Myocyte (in vitro differentiated cells): Measurements from ENCODE around the gene TNK2. TPM values are rescaled to one million over a fixed set of nuclear protein-coding genes. Genes with fewer than 3 reads are reported as not detected.

Experiments used
- DNase-seq: peaks from one replicate; pipeline ENCODE4 v3.0.0-alpha.2; 2012; ENCODE audit warnings: low read depth
- total RNA-seq: library from RNA; depleted of rRNA; stranded (reverse); fragments of >200 nt; gene quantifications from 2 replicates; pipeline ENCODE4 v1.2.3, GENCODE V29; 2014

TNK2 gene
- total RNA-seq, 1 donor from 2014 or later: 53.5 TPM

- peak; percentile 98 for DNase-seq
Measured at GRCh38 chr3:195886181-195887141, 21.9 kb downstream of the TNK2 start.

GRCh38 chr3:195885036-195885891 is 23.1 kb downstream of the TNK2 start:
- DNase-seq: peak; percentile 100

GRCh38 chr3:195884691-195885035 is 23.7 kb downstream of the TNK2 start:
- no peak for DNase-seq

- DNase-seq: no peak
Measured at GRCh38 chr3:195883801-195884200, 24.6 kb downstream of the TNK2 start.

GRCh38 chr3:195883160-195883559 is 25.2 kb downstream of the TNK2 start:
- DNase-seq: no peak

GRCh38 chr3:195882002-195882441 is 26.3 kb downstream of the TNK2 start:
- no peak for DNase-seq

- no peak for DNase-seq
Measured at GRCh38 chr3:195881276-195881988, 26.9 kb downstream of the TNK2 start.

GRCh38 chr3:195880037-195880431 is 28.3 kb downstream of the TNK2 start:
- DNase-seq: no peak

GRCh38 chr3:195879416-195880036 is 28.8 kb downstream of the TNK2 start:
- no peak for DNase-seq

- no peak for DNase-seq
Measured at GRCh38 chr3:195878424-195879274, 29.7 kb downstream of the TNK2 start.

- no peak for DNase-seq
Measured at GRCh38 chr3:195877767-195878423, 30.5 kb downstream of the TNK2 start.

- DNase-seq: no peak
Measured at GRCh38 chr3:195877136-195877715, 31.1 kb downstream of the TNK2 start.

- peak; percentile 94 for DNase-seq
Measured at GRCh38 chr3:195876297-195877064, 31.9 kb downstream of the TNK2 start.

- no peak for DNase-seq
Measured at GRCh38 chr3:195875482-195876236, 32.7 kb downstream of the TNK2 start.

GRCh38 chr3:195873971-195874370 is 34.4 kb downstream of the TNK2 start:
- DNase-seq: peak; percentile 62

- peak; percentile 22 for DNase-seq
Measured at GRCh38 chr3:195873281-195873887, 35.0 kb downstream of the TNK2 start.

- no peak for DNase-seq
Measured at GRCh38 chr3:195872800-195873199, 35.6 kb downstream of the TNK2 start.
